Stimulated activated CD8-positive, alpha-beta memory T cell treated with anti-CD3 and anti-CD28 coated beads, Interleukin-4, amount 100 ng/mL, for 4 hours (primary cell): ENCODE data around the gene TRIAP1.
A peak's percentile ranks its signal among the peaks of the same experiment; 100 is the strongest.
"Not testable (repeated sequence)": the region's sequence is repeated elsewhere in the genome, so short reads cannot be mapped to it uniquely, and the experiment has no call there.

Experiments
- DNase-seq, 2 donors: peaks; one replicate each; pipeline ENCODE4 v3.0.0-alpha.2; 2020; ENCODE audit warnings: low read depth in 2 of 2, low spot score in 1 of 2

Gene TRIAP1

DNA sequence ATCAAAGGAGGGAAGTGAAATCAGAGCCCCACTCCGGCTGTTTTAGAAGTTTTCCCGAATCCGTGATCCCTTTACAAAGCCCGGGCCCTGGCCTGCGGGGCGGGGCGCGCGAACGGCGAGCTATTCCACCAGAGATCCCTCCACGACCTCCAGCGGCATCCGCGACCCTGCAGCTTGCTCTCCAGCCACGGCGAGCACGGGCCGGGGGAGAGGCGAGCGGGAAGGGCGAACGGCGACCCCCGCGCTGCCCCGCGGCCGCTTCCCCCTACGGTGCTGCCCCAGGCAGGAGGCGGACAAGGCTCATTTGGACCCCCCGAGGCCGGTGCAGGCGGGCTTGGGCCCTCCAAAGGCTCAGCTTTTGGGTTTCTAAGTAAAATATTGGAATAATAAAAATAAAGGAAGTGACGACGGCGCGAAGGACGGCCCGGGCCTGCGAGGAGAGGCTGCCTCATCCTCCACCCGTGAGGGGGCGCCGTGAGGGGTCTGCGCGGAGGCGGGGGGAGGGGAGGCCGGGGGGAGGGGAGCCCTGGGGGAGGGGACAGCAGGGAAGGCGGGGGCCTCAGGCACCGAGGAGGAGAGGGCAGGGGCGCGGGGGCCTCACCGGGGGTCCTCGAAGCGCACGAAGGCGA lies 22.8 kb upstream of the TRIAP1 start:
- DNase-seq, result peak in 1 of 2 donors; percentile 36

DNA sequence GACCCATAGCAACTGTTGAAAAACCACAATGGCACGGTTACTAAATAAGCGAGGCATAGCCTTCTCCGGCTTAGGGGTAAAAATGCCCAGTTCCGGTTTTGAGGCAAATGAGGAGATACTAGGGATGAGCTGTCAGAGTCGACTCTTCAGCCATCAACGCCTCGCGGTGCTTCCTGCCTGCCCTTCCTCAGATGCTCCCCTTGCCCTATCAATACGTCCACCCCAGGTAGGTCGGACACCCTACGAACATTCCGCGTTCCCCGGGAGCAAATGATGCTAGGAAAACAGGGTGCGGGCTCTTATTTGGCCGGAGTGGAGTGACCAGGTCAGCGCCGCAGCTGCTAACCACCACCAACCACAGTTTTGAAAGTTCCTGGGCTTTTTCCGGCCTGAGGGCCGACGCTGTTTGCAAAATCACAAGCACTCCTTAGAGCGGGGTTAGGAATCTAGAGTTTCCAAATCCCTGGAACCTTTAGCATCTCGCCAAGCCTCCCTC lies 22.2 kb upstream of the TRIAP1 start:
- DNase-seq, result no peak

DNA sequence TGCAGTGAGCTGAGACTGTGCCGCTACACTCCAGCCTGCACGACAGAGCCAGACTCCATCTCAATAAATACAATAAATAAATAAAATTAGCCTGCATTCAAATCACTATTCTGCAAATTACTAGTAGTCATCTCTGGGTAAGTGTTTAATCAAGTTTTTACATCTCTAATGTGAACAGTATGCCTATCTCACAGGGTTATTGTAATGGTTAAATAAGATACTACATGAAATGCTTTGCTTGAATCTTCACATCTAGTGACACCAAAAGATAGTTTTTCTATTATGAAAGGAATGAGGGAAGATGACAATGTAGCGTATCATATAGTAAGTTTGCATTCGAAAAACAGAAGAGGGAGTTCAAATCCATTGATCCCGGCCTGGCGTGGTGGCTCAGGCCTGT lies 21.3 kb upstream of the TRIAP1 start:
- DNase-seq, result no peak

DNA sequence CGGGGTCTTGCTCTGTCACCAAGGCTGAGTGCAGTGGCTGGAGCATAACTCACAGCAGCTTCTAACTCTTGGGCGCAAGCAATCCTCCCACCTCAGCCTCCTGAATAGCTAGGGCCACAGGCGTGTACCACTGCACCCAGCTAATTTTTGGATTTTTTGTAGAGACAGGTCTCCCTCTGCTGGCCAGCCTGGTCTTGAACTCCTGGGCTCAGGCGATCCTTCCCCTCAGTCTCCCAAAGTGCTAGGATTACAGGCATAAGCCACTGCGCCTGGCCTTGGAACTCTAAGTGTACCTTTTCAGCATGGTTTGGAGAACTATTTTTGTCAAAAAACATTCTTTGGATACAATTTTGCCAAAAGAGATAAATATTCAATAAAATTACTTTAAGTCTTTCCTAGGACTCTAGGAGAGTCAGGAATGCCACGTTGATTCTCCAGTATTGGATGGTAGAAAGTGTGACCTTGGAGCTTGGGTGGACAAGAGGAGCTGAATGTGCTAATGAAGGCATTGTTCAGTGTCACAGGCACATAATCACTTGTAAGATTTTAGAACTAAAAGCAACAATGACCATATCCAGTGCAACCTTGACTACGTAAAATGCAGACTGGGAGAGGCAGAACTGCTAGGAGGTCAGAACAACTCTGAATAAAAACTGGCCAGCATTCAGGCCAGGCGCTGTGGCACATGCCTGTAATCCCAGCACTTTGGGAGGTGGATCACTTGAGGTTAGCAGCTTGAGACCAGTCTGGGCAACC lies 20.6 kb upstream of the TRIAP1 start:
- no peak for DNase-seq

DNA sequence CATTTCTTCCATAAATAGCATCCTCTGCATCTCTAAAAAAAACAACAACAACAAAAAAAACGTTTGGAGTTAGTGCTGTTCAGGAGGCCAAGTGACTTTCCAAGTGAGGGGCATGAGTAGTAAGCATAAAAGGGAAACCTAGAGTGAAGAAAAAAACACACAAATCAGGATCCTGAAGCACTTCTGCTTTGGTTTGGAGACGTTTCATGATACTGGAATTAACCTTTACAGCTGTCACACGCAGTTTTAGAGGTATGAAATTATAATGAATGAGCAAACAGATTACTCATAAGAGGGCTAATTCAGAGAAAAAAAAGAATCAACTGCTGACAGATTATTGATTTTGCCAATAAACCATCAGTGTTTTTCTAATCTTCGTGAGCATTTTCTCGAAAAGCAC lies 19.6 kb upstream of the TRIAP1 start:
- DNase-seq, result no peak

DNA sequence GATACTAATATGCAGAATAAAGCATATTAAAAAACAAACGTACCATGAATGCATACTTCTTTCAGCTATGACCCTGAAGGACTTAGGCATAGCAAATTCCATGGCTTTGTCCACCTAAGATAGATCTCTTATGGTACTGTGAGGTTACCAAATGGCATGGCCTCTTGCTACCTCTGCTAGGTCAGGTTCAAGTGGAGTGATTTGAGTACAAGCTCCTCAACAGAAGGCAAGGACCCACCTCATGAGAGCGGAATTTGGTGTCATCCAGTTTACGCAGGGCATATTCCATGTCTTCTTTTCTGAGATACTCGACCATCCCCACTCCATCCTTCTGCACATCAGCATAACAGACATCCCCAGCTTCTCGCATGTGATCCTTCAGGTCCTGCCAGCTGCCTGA lies 17.5 kb upstream of the TRIAP1 start:
- DNase-seq, result no peak

DNA sequence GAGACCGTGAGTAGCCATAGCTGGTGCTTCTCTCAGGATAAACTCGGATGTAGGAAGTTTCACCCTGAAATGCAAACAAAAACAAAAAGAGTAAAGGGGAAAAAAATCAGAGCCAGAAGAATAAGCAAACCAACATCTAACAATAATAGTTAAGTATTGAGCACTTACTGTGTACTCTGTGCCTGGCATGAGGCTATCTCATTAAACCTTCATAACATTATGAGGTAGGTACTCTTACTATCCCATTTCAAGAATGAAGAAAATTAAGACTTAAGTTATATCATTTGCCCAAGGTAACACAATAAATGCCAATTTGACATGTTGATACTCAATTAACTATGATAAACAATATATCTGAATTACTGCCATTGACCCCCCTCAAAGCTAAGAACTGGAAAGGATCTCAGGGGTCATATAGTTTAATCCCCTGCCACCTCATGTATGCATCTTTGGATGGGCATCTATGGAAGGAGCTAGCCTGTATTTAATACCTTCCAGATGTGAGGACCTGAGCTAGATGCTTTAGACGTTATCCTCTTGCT lies 16.0 kb upstream of the TRIAP1 start:
- DNase-seq, result no peak

DNA sequence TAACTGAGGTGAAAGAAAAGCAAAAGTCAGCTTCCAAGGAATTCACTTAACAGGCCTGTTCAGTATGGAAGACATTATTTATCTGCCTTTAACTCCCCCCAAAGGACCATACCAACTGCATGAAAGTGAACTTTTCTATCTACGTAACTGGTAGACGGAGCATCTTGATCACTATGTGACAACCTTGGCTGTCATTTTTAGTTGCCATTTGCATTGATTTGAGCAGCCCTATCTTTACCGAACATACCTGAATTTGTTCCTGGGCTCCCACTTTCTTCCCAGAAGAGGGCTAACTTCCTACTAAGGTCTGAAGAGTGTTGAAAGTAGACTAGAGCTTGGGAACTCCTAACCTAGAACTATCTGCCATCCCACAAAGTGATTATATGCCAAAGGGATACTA lies 14.0 kb upstream of the TRIAP1 start:
- DNase-seq, result no peak

DNA sequence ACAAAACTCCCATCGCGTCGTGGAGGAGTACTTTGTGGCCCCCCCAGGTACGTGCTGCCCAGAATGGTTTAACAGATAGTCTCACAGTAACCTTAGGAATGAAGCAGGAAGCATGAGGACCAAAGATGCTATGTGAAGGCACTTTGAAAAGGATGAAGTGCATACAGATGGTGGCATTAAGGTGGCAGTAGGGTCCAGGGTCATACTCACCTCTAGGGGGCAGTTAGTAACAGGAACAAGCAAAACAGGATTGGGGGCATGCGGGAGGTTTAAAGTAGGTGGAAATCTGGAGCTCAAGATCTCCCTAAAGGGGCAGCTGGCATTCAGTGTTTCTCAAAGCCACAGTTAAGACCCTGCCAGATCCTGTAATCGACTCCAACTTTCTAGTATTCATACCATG lies 10.9 kb upstream of the TRIAP1 start:
- DNase-seq, result no peak

DNA sequence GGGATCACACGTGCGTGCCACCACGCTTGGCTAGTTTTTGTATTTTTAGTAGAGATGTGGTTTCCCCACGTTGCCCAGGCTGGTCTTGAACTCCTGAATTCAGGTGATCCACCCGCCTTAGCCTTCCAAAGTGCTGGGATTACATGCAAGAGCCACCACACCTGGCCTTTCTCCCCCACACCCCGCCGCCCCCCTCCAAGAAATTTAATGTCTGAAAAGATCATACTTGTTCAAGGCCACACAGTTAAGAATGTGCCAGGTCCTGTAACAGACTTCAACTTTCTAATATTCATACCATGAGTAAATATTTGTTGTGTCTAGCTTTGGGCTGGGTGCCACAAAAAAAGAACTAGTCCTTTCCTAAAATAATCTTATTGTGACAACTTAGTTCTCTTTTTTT lies 9.1 kb upstream of the TRIAP1 start:
- no peak for DNase-seq

DNA sequence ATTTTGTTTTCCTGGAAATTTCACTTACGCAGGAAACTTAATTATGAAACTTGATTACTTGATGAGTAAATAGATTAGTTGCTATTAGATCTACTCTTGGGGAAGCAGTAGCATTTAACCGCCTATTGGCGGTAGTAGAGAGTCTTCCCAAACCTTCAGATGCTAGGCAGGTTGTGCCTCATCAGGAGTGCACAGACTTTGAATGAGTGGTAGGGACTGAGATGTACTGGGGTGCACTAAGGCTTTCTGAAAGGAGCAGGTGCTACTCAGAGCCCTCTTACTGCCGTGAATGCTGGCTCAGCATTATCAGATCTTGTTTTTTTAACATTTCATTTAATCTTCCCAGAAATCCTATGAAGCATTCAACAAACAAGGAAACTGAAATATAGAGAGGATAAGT lies 7.8 kb upstream of the TRIAP1 start:
- no peak for DNase-seq

DNA sequence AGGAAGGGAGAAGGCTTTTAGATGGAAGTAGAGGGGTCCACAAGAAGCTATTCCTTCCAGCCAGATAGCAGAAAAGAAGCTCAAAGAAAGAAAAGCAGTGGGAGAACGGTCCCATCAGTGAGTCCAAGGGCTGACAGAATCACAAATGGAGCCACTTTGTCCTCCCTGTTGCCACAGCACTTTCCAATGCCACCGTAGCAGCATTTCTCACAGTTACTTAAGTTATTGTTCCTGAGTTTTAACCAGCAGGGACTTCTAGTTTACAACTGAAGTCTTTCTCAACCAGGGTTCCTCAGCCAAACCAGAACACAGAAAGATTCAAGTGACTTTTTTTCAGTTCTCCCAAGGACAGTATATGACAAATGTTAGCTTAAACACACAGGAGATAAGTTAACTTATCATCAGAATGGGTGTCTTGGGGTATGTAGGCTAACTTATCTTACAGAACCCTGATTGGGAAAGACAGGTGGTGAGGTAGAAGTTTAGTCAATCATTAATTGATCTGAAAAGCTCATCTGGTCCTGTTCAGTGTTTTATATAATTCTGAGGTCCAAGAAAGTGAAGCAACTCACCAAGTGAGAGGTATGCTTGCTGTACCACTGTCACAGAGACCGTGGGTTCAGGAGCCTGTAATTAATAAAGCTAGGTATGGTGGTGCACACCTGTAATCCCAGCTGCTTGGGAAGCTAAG lies 7.0 kb upstream of the TRIAP1 start:
- DNase-seq, result no peak

DNA sequence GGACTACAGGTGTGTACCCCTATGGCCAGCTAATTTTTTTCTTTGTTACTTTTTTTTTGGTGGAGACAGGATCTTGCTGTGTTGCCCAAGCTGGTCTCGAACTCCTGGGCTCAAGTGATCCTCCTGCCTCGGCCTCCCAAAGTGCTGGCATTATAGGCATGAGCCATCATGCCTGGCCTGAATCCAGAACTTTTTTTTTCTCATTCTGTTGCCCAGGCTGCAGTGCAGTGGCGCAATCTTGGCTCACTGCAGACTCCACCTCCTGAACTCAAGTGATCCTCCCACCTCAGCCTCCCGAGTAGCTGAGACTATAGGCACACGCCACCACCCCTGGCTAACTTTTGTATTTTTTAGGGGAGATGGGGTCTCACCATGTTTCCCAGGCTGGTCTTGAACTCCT lies 6.3 kb upstream of the TRIAP1 start:
- DNase-seq, result not testable (repeated sequence)

DNA sequence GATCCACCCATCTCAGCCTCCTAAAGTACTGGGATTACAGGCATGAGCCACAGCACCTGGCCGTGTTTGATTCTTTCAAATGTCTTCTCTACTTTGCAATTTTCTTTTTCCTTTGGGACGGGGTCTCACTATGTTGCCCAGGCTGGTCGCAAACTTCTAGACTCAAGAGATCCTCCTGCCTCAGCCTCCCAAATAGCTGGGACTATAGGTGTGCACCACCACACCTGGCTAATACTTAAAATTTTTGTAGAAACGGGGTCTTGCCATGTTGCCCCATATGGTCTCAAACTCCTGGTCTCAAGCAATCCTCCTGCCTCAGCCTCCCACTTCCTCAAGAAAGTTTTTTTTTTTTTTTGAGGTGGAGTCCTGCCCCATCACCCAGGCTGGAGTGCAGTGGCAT lies 1.8 kb upstream of the TRIAP1 start:
- no peak for DNase-seq

DNA sequence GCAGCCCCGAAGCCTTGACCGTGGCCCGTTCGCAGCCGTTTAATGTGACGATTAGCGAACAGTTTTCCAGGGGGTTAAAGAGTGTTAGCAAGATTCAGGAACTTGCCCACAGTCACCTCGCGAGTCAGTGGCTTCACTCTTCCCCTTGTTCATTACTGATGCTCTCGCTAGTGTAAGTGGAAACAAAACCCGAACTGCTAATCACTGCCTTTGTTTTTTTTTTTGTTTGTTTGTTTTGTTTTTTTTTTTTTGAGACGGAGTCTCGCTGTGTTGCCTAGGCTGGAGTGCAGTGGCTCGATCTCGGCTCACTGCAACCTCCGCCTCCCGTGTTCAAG lies 627 bp upstream of the TRIAP1 start:
- not testable (repeated sequence) for DNase-seq

DNA sequence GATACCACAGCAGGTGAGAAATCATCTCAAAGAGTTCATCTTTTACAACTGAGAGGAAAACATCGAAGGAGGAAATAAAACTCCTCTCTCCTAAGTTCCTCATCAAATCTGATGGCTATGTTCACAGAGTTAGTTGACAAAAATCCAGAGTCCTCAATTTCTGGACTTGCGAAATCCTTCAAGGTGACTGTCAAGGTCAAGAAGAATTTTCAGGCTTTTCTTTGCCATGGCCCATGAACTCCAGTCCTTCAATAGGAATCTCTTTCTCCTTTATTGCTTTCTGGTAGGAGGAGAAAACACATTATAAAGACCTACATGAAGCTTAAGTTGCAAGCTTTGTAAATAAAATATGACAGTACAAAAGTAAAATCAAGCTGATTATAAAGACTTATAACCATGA lies 1.5 kb downstream of the TRIAP1 start:
- DNase-seq, result no peak

DNA sequence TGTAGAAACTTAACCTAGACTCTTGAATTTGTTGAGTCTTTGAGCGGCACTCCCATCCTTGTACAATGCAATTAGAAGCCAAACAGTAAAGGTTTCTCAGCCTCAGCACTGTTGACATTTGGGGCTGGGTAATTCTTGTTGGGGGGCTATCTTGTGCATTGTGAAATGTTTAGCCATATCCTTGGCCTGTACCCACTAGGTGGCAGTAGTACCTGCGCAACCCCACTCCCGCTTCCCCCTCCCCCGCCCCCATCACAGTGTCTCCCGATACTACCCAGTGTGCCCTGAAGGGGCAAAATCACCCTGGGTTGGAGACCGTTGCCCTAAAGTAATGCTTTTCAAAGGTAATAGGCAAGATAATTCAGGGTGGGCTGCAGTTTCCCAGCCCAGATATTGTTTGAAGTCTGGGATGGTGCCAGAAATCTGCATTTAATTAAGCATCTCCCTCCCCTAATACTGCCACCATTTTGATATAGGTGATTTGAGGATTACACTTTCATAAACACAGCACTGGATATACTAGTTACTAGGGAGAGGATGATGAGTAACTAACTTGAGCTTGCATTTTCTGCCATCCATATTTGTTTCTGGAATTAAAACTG lies 6.4 kb downstream of the TRIAP1 start:
- peak; percentile 43 to 54 for DNase-seq

DNA sequence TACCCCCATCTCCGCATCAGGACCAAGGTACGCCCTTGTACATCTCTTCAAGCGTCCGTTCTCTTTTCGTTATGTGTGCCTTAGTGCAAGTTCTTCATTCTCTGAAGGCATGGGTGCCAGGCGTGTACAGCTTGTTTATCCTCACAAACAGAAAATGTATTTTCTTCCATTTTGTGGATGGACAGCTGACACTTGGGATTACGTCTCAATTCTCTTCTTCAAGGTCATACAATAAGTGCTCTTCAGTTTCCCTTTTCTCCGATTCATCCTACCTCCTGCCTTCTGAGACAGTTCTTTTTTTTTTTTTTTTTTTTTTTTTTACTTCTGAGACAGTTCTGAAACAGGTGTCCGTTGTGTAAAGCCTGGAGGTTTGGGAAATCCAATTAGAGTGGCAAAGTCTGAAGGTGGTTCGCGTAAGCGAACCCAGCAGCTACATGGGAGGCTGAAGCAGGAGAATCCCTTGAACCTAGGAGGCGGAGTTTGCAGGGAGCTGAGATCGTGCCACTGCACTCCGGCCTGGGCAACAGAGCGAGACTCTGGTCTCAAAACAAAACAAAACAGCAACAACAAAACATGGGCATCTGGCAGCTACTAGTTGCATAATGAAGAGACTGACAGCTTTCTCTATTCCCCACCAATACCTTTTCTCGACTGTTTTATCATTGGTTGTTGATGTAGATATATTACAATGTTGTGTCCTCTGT lies 7.5 kb downstream of the TRIAP1 start:
- no peak for DNase-seq

DNA sequence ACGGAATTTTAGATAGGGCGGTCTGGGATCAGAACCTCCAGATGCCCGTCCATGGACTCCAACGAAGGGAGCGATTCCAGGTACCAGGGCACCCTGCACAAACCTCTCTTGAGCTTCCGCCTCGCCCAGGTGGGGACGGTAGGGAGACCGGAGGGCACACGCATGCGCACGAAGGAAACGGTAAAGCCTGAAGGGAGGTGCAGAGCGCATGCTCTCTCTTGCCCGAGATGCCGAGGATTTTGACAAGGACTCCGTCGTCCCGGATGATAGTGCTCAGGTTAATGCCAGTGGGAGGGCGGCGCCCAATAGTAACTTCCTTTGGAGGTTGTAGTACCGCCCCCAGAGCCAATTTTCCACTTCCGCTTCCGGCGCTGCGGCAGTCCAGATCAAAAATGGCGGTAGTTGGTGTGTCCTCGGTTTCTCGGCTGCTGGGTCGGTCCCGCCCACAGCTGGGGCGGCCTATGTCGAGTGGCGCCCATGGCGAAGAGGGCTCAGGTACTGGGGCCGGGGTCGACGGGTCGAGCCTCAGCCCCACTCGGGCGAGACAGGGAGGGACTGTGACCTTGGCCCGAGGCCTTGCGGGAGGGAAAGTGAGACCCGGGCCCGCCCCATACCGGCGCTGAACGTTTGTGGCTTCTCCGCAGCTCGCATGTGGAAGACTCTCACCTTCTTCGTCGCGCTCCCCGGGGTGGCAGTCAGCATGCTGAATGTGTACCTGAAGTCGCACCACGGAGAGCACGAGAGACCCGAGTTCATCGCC lies 8.3 kb downstream of the TRIAP1 start, which contains the start of gene COX6A1:
Gene COX6A1, plus strand, starts transcription at position 379 of the 760 bp plus-strand sequence. Its CDS starts 14 bp downstream, at position 393.
- DNase-seq, result peak; percentile 95
